ENCODE results near the gene TRPC4AP. TPM values are rescaled to one million over a fixed set of nuclear protein-coding genes. Genes with fewer than 3 reads are reported as not detected.

The TRPC4AP gene
- total and polyA plus RNA-seq, 9 donors, result 30.5 to 51.8 (median 40.7) TPM

DNA sequence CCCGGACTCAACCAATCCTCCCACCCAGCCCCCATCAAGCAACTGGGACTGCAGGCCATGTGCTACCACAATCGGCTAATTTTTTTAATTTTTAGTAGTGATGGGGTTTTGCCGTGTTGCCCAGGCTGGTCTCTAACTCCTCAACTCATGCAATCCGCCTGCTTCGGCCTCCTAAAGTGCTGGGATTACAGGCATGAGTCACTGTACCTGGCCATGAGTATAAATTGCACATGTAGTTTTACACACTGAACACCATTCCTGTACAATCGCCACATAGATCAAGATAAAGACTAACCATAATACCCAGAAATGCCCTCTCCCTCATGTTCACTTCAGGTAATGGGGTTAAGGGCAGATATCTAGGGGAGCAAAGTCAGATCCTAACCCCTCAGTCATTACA, 26.4 kb downstream of the TRPC4AP start:
- WGBS, 3 donors, result 90 to 94% (median 90%) methylated on average over 6 of the region's 6 CpGs
- TF ChIP-seq POLR2A (IDR thresholded peaks at IDR 0.05) (no peak), EP300 (IDR thresholded peaks at IDR 0.05) (no peak)
- TF ChIP-seq, protein P1, sequence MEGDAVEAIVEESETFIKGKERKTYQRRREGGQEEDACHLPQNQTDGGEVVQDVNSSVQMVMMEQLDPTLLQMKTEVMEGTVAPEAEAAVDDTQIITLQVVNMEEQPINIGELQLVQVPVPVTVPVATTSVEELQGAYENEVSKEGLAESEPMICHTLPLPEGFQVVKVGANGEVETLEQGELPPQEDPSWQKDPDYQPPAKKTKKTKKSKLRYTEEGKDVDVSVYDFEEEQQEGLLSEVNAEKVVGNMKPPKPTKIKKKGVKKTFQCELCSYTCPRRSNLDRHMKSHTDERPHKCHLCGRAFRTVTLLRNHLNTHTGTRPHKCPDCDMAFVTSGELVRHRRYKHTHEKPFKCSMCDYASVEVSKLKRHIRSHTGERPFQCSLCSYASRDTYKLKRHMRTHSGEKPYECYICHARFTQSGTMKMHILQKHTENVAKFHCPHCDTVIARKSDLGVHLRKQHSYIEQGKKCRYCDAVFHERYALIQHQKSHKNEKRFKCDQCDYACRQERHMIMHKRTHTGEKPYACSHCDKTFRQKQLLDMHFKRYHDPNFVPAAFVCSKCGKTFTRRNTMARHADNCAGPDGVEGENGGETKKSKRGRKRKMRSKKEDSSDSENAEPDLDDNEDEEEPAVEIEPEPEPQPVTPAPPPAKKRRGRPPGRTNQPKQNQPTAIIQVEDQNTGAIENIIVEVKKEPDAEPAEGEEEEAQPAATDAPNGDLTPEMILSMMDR (IDR thresholded peaks at IDR 0.05), result no peak
- DNase-seq, result no peak

DNA sequence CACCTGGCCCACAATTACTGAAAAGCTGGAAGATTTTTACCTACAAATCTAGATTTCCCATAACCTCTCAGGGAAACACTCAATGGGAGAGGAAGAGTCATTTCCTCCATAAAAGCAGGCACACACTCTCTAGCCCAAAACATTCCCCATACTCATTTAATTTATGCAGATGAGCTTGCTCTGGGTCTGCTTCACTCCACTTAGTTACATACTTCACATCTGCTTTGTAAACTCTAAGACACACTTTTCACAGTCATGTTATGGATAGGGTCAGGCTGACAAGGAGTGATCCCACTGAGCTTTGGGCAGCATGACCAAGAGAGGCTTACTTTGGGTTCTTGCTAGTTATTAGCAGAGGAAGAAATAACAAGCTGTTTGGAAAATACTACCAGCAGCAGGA, 27.4 kb downstream of the TRPC4AP start:
- Histone ChIP-seq H3K27me3 (no peaks in the 10 kb centered on the region), H3K27ac (no peak overlapping the region), H3K4me3 (no peak overlapping the region), H3K4me1 (ENCODE audit: insufficient read depth) (no peaks in the 10 kb centered on the region), H3K36me3 (no peaks in the 10 kb centered on the region), H3K9me3 (no peaks in the 10 kb centered on the region)
- intact Hi-C loops (cut with DNase I), result no loop called here
- DNase-seq, result no peak
- TF ChIP-seq EP300 (IDR thresholded peaks at IDR 0.05) (no peak), POLR2A (IDR thresholded peaks at IDR 0.05) (no peak)
- TF ChIP-seq, protein P1 (IDR thresholded peaks at IDR 0.05), result no peak

More for the DNA sequence above, 26.4 kb downstream of the TRPC4AP start:
- no peaks in the 10 kb centered on the region for H3K36me3 ChIP-seq
- intact Hi-C loops (cut with DNase I), result no loop called here
- no peak overlapping the region for H3K4me3 ChIP-seq
- no peaks in the 10 kb centered on the region for H3K9me3 ChIP-seq
- no peak overlapping the region for H3K27ac ChIP-seq
- no peaks in the 10 kb centered on the region for H3K27me3 ChIP-seq
- H3K4me1 ChIP-seq (ENCODE audit: insufficient read depth), result no peaks in the 10 kb centered on the region

DNA sequence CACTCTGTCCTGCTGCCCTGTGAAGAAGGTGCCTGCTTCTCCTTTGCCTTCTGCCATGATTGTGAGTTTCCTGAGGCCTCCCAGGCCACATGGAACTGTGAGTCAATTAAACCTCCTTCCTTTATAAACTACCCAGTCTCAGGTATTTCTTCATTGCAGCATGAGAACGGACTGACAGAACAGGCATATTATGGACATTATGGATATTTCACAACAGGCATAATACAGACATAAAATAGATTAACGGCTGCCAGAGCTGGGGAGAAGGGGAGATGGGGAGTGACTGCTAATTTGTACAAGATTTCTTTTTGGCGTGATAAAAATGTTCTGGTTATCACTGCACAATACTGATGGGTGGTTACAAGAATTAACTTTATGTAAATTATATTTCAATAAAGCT, 29.4 kb downstream of the TRPC4AP start:
- TF ChIP-seq POLR2A (IDR thresholded peaks at IDR 0.05) (no peak), EP300 (IDR thresholded peaks at IDR 0.05) (no peak)
- TF ChIP-seq, protein P1 (IDR thresholded peaks at IDR 0.05), result no peak
- intact Hi-C loops (cut with DNase I), result no loop called here
- H3K4me3 ChIP-seq, result no peak overlapping the region
- H3K27ac ChIP-seq, result no peak overlapping the region
- 70 to 88% (median 87%) methylated on average over 3 of the region's 3 CpGs for whole genome bisulfite sequencing, 3 donors
- no peak for DNase-seq
- no peaks in the 10 kb centered on the region for H3K27me3 ChIP-seq
- H3K36me3 ChIP-seq, result no peaks in the 10 kb centered on the region
- H3K4me1 ChIP-seq (ENCODE audit: insufficient read depth), result no peaks in the 10 kb centered on the region
- H3K9me3 ChIP-seq, result no peaks in the 10 kb centered on the region

DNA sequence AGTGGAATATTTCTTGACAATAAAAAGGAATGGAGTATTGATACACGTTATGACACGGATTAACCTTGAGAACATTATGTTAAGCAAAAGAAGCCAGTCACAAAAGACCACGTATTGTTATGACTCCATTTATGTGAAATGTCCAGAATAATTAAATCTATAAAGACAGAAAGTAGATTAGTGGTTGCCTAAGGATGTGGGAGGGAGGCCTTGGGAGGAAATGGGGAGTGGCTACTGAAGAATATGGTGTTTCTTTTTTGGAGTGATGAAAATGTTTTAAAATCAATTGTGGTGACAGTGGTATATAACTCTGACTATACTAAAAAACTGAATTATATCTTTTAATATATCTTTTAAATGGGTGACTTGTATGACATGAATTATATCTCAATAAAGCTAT, 30.1 kb downstream of the TRPC4AP start:
- no peak for TF ChIP-seq EP300 (IDR thresholded peaks at IDR 0.05)
- no peak for TF ChIP-seq POLR2A (IDR thresholded peaks at IDR 0.05)
- TF ChIP-seq, protein P1 (IDR thresholded peaks at IDR 0.05), result no peak
- no peak overlapping the region for H3K4me3 ChIP-seq
- intact Hi-C loops (cut with DNase I), result no loop called here
- H3K4me1 ChIP-seq (ENCODE audit: insufficient read depth), result no peaks in the 10 kb centered on the region
- no peaks in the 10 kb centered on the region for H3K36me3 ChIP-seq
- no peak for DNase-seq
- no peak overlapping the region for H3K27ac ChIP-seq
- H3K27me3 ChIP-seq, result no peaks in the 10 kb centered on the region
- no peaks in the 10 kb centered on the region for H3K9me3 ChIP-seq
- 90 to 93% (median 92%) methylated on average over 3 of the region's 3 CpGs for WGBS, 3 donors

DNA sequence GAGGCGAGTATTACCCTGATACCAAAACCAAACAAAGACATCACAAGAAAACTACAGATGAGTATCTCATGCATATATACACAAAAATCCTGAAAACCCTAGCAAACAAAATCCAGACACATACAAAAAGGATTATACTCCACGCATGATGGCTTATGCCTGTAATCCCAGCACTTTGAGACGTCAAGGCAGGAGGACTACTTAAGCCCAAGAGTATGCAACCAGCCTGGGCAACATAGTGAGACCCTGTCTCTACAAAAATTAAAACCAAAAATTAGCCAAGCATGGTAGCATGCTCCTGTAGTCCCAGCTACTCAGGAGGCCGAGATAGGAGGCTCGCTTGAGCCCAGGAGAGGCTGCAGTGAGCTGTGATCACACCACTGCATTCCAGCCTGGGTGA, 32.4 kb downstream of the TRPC4AP start:
- no peak for DNase-seq
- intact Hi-C loops (cut with DNase I), result no loop called here
- Histone ChIP-seq H3K4me3 (no peak overlapping the region), H3K9me3 (no peaks in the 10 kb centered on the region), H3K27me3 (no peaks in the 10 kb centered on the region), H3K36me3 (no peaks in the 10 kb centered on the region), H3K4me1 (ENCODE audit: insufficient read depth) (no peaks in the 10 kb centered on the region), H3K27ac (no peak overlapping the region)
- TF ChIP-seq, protein P1 (IDR thresholded peaks at IDR 0.05), result no peak
- TF ChIP-seq POLR2A (IDR thresholded peaks at IDR 0.05), result no peak
- no peak for TF ChIP-seq EP300 (IDR thresholded peaks at IDR 0.05)
- 95 to 99% (median 97%) methylated on average over 5 of the region's 5 CpGs for WGBS, 3 donors
